GM18498 (cell line): ENCODE measurements around the gene AIRE.

Source experiments
- ATAC-seq: cut with Tn5 transposase; IDR thresholded peaks from one replicate; pipeline ENCODE4 v1.9.1; 2021; ENCODE audit warnings: mild to moderate bottlenecking, moderate library complexity; ENCODE audit not compliant: unreplicated experiment

Gene AIRE

DNA sequence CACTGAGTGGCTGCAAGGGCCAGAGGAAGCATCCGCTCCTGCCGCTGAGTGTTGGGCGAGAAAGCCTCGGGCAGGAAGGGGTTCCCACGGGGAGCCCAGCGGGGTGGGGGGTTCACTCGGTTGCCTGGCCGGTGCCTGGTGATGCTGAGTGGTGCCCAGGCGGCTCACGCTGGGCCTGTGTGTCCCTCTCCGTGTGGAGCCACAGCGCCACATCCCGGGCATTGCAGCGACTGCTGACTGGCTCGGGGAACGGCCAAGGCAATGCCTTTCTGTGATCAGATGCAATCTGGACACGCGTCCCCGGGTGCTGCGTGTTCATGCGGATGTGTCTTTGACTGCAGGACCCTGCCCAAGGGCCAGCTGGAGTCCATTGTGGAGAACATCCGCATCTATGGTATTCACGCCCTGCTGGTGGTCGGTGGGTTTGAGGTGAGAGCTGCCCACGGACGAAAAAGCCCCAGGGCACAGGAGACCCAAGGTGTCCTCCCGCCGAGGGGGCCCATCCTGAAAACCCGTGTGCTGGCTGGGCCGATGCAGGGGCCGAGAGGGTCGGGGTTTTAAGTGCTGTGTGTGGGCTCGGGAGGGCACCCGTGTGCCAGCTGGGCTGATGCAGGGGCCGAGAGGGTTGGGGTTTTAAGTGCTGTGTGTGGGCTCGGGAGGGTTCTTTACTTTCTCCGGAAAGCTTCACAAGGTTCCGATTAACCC, 37.1 kb downstream of the AIRE start:
- no peak for ATAC-seq

DNA sequence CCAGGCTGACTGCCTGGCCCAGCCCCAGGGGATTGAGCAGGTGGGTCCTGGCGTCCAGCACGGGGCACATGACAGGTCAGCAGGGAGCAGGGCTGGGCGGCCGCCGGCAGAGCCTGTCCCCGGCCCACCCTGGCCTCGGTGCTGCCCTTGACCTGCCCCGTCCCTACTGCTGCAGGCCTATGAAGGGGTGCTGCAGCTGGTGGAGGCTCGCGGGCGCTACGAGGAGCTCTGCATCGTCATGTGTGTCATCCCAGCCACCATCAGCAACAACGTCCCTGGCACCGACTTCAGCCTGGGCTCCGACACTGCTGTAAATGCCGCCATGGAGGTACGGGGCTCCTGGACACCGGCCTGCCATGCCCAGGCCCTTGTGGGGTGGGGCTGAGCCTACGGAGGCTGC, 37.9 kb downstream of the AIRE start:
- ATAC-seq: no peak

DNA sequence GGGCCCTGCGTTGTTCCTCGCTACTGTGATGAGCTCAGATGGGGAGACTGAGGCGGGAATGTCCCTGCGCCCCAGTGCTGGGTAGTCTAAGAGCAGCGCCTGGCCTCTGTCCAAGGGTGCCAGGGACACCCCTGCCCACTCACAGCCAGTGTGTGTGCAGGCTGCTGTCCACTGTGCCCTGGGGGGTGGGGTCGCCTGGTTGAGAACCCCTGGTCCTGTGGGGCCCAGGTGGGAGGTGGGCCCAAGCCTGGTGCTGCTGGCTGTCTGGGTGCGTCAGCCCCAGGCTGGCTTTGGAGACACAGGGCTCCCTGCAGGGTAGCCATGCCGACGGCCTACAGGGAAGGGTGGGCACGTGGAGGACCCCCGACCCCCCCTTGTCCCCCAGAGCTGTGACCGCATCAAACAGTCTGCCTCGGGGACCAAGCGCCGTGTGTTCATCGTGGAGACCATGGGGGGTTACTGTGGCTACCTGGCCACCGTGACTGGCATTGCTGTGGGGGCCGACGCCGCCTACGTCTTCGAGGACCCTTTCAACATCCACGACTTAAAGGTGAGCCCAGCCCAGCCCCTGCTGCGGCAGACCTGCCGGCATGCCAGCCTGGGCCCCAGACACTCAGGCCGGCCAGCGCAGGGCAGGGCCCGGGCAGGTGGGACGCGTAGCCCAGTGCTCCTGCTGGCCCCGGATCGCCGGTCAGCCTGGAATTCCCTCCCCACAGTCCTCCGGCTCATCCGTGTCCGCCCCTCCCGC, 38.6 kb downstream of the AIRE start:
- no peak for ATAC-seq

GRCh38 chr21:44324854-44325107, 39.1 kb downstream of the AIRE start:
- no peak for ATAC-seq

GRCh38 chr21:44325386-44326271, 40.0 kb downstream of the AIRE start:
- no peak for ATAC-seq

DNA sequence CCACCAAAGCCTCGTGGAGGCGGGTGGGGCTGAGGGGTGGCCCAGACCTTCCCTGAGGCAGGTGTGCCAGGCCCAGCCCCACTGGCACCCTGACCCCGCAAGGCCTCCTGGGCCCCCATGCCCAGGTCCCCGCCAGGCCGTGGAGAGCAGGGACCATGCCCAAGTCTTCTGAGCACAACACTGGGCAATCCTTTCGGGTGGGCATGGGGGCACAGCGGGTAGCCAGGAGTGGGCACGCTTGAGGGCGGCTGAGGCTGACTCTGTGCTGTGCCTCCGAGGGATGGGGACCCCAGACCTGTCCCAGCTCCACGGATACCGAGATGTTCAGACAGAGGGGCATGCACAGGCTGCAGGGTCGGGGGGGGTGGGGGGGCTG, 40.6 kb downstream of the AIRE start:
- no peak for ATAC-seq

GRCh38 chr21:44326716-44327602, 41.3 kb downstream of the AIRE start:
- no peak for ATAC-seq

GRCh38 chr21:44327603-44327974, 41.9 kb downstream of the AIRE start:
- ATAC-seq: no peak

DNA sequence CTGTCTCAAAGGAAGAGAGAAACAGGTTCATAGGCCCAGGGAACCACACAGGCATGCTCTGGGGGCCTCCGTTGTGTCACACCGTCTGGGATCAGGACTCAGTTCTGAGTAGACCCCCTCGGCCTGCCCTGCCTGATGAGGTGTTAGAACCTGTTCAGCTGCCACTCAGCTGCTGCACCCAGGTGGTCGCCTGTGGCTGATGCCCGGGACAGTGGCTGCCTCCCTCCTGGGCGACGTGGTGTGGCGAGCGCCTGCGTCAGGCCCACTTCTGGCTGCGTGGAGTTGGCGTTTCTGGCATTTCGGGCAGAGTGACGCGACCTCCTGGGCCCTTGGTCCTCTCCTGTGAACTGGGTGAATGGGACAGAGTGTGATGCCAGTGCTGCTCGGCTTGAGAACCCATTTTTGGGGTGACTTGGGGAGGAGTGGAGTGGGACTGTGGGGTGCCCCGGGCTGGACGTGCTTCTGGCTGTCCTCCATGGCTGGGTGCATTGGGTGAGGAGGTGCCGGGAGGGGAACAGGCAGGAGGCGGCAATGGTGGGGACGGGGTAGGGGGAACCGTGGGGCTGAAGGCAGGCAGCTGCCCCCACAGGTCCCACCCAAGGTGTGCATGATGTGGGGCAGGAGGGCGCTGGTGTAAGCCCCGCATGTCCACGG, 42.7 kb downstream of the AIRE start:
- ATAC-seq: no peak

DNA sequence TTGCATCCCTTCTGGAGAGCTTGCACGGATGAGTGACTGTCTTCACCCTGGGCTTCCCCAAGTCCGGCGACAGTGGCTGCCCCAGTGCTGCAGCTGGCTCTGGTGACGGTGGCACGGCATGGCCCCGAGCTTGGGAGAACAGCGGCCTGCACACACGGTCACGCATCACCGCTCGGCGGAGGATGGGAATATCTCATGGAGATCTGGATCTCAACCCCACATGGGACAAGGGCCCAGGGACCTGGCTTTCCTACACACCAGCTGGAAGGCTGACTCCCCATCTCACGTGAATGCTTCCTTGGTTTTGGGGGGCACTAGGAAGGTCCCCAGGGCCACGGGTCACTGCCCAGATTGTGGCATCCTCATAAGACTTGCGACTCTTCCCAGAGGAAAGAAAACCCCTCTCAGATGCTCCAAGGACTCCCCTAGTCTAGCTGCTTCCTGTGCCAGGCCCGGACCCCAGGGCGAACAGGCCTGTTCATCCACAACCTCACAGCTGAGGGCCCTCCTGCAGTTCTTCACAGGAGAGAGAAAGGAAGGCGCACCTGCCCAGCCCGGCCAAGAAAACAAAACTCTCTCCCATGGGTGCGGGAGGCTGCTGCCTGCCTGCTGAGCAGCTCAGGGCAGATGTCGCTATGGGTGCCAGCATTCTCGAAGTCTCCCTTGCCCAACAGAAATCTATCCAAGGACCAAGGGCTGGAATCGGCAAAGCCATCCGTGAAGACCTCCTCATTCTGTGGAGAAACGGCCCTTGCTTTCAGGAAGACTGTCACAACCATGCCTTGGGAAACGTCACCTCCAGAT, 43.6 kb downstream of the AIRE start:
- ATAC-seq: no peak

DNA sequence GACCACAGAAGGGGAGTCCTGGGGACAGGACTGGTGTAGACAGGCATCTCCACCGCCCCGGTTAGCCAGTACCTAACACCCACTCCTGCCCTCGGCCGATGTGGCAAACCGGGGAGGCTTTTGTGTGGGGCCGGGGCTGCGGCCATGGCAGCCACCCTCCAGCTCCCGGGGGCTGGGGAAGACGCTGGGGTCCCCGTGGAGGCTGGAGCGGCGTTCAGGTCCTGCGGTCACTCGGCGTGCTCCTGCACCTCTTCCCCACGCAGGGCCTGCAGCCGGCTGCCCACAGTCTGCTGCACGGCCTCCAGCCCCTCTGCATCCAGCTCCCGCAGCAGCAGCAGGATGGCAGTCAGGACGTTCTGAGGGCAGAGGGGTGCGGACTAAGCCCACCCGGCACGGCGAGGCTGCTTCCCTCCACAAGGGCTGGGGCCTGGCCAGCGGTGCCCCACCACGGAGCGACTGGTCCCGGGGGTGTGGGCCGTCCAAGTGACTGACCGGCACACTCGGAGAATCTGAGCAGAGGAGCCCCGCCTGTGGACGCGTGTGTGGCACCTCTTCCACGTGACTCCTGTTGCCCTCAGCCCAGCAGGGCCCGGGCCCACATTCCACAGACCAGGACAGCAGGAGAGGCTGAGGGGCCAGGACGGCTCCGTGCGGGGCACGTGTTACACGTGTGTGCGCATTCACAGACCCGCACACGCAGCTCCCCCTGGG, 44.5 kb downstream of the AIRE start:
- ATAC-seq: no peak

DNA sequence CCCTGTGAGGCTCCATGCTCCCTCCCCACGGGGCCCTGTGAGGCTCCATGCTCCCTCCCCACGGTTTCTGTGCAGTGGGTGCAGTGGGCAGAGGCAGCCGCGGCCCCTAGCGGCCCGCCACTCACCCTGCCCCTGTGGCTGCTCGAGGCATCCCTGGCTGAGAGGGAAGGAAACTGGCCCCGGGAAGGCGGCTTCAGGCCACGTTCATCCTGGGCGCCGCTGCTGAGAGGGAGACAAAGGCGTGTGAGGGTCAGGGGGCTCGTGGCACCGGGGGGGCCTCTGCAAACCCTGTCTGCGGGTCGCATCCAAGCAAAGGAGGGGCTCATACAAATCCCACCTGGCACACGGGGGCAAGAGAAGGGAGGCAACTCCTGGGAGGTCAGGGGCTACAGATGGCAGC, 45.0 kb downstream of the AIRE start:
- ATAC-seq: no peak

DNA sequence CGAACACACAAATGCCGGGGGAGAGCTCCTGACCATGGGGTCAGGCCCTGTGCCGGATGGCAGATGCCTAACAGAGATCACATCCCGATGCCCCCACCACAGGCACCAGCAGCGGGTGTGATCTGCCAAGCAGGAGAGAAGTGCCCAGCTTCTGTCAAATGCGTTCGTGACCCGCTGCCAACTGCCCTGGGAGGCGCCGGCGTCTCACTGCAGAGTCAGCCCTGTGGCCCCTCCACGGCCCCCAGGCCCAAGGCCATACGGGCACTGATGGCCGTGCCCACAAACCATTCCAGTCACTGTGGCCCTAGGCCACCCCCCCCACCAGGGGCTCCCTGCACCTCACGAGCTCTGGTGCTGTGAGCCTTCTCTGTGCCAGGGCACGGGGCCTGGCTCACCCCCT, 45.5 kb downstream of the AIRE start:
- no peak for ATAC-seq

DNA sequence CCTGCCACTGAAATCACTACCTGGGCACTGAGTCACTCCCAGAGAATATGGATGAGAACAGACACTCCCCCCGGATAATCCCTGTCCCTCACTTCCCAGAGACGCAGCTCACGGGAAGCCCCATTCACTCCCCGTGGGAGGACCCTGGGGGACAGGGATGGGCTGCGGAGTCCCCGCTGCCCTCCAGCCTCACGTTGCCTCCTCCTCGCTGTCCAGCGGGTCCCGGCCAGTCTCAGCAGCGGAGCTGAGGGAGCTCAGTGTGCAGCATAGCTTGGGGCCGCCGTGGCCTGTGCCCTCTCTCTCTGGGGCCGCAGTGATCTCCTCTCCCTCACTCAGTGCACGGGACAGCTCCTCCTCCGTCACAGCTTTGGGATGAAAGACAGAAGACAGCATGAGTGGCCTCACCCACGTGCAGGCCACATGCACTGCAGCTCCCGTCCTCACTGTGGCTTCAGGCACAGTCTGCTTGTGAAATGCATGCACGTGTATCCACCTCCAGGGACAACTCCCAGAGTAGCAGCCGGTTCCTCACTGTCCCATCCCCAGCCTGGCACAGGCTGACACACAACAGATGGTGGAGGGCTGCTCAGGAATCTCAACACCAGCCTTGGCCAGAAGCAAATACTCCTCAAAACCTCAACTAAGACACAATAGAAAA, 46.1 kb downstream of the AIRE start:
- no peak for ATAC-seq

DNA sequence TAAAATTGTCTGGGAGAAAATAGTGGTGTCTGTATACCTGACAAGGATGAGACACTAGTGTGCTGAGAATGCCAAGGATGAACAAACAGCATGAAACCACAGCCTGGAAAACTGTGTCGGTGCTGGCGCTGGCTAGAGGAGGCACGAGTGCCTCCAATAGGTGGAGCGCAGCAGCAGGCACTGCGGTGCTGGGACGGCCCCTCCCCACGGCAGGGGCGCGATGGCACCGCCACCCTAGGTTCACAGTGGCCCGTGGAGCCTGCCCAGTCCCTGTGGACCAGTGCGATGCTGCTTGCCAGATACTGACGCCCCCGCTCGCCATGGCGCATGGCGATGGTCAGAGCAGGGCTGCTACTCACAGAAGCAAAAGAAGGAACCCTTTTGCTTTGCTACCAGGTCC, 46.7 kb downstream of the AIRE start:
- ATAC-seq: no peak

DNA sequence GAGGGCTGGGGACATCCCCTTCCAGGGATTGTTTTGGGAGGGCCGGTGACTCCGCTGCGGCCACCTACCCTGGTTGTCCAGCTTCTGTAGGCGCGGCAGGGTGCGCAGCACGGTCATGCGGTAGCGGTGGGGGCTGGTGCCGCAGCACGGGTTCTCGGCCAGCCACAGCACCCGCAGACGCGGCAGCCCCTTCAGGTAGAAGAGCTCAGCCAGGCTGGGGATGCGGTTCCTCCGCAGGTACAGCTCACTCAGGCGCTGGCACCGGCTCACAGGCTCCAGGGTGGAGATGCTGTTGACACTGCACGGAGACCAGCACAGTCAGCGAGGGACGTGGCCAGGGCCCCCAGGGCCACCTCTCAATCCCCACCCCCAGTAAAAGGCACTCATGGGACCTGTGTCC, 47.3 kb downstream of the AIRE start:
- no peak for ATAC-seq

- no peak for ATAC-seq
These were observed 48.0 kb downstream of the AIRE start for GRCh38 chr21:44333509-44334328.
